HepG2 (cell line): ENCODE measurements around the gene UTP25. TPM values are rescaled to one million over a fixed set of nuclear protein-coding genes. Genes with fewer than 3 reads are reported as not detected.

Experiments
- GABPA ChIP-seq, 2 experiments: IDR thresholded peaks; 2 replicates each; pipeline ENCODE4 v1.6.1; 2011 to 2016; ENCODE audit warnings: low read depth in 2 of 2, low read length in 1 of 2, missing biosample characterization in 1 of 2, missing genetic modification characterization in 1 of 2
- GPBP1L1 ChIP-seq: sonication (generic); formaldehyde crosslinking; IDR thresholded peaks from 2 replicates; pipeline ENCODE4 v1.5.0; 2020; ENCODE audit warnings: mild to moderate bottlenecking, missing genetic modification reagents
- IRF2 ChIP-seq: IDR thresholded peaks from 2 replicates; pipeline ENCODE4 v1.6.1; 2018; ENCODE audit warnings: missing genetic modification reagents, missing compliant biosample characterization
- PAX8 ChIP-seq: sonication (generic); formaldehyde crosslinking; IDR thresholded peaks from 2 replicates; pipeline ENCODE4 v1.8.0; 2022; ENCODE audit warnings: mild to moderate bottlenecking, missing genetic modification reagents, borderline replicate concordance
- PAXIP1 ChIP-seq: sonication (generic); formaldehyde crosslinking; conservative IDR thresholded peaks from 2 replicates; pipeline ENCODE4 v1.4.0; 2020; ENCODE audit warnings: mild to moderate bottlenecking, missing genetic modification reagents, moderate library complexity
- RELA ChIP-seq: sonication (generic); formaldehyde crosslinking; IDR thresholded peaks from 2 replicates; pipeline ENCODE4 v1.4.0; 2020; ENCODE audit warnings: missing genetic modification reagents
- REPIN1 ChIP-seq: sonication (generic); formaldehyde crosslinking; IDR thresholded peaks from 2 replicates; pipeline ENCODE4 v1.8.0; 2022; ENCODE audit warnings: missing genetic modification reagents, low read depth, mild to moderate bottlenecking, borderline replicate concordance
- RERE ChIP-seq: IDR thresholded peaks from 2 replicates; pipeline ENCODE4 v1.6.1; 2016; ENCODE audit warnings: low read depth, missing genetic modification reagents, missing compliant biosample characterization
- REXO4 ChIP-seq: sonication (generic); formaldehyde crosslinking; IDR thresholded peaks from 2 replicates; pipeline ENCODE4 v1.8.0; 2022; ENCODE audit warnings: missing genetic modification reagents, mild to moderate bottlenecking, borderline replicate concordance
- TAF1 ChIP-seq: sonication (generic); formaldehyde crosslinking; IDR thresholded peaks from 2 replicates; pipeline ENCODE4 v1.4.0; 2020; ENCODE audit warnings: missing genetic modification reagents
- YY1 ChIP-seq: IDR thresholded peaks from 2 replicates; pipeline ENCODE4 v1.6.1; 2011; ENCODE audit warnings: low read length, low read depth, moderate library complexity, mild to moderate bottlenecking; ENCODE audit not compliant: insufficient read depth, insufficient replicate concordance
- ZFP36L2 ChIP-seq: sonication (generic); formaldehyde crosslinking; IDR thresholded peaks from 2 replicates; pipeline ENCODE4 v1.4.0; 2020; ENCODE audit warnings: missing genetic modification reagents
- ZNF160 ChIP-seq: sonication (generic); formaldehyde crosslinking; IDR thresholded peaks from 2 replicates; pipeline ENCODE4 v1.8.0; 2022; ENCODE audit warnings: mild to moderate bottlenecking, inconsistent platforms, missing genetic modification reagents
- ZNF543 ChIP-seq: sonication (generic); formaldehyde crosslinking; IDR thresholded peaks from 2 replicates; pipeline ENCODE4 v1.4.0; 2020; ENCODE audit warnings: mild to moderate bottlenecking, missing genetic modification reagents
- ZNF598 ChIP-seq: sonication (generic); formaldehyde crosslinking; IDR thresholded peaks from 2 replicates; pipeline ENCODE4 v1.5.1; 2020; ENCODE audit warnings: mild to moderate bottlenecking, missing genetic modification reagents, borderline replicate concordance
- ZNF605 ChIP-seq: sonication (generic); formaldehyde crosslinking; IDR thresholded peaks from 2 replicates; pipeline ENCODE4 v1.8.0; 2022; ENCODE audit warnings: mild to moderate bottlenecking, missing genetic modification reagents
- ZNF691 ChIP-seq: sonication (generic); formaldehyde crosslinking; IDR thresholded peaks from 2 replicates; pipeline ENCODE4 v1.4.0; 2020; ENCODE audit warnings: missing genetic modification reagents, low read depth, mild to moderate bottlenecking, borderline replicate concordance
- polyA plus RNA-seq, 8 experiments: library from polyadenylated mRNA; depleted of rRNA in 3 of 8; stranded (reverse) in 7 of 8; unstranded in 1 of 8; fragments of >200 nt; fragmentation: Illumina TruSeq in 4 of 8; extraction: Trizol in 4 of 8; gene quantifications; 2 replicates each; pipeline versions ENCODE4 v1.2.1 to v1.2.3, GENCODE V29; 2011 to 2016; ENCODE audit warnings: low read depth in 4 of 8, missing spikeins in 1 of 8, mixed read lengths in 1 of 8; ENCODE audit not compliant: insufficient read depth in 1 of 8
- total RNA-seq, 5 experiments: library from RNA; depleted of rRNA; stranded (reverse); fragments of >200 nt; fragmentation: Illumina TruSeq; extraction: Trizol; gene quantifications; 2 replicates each; pipeline ENCODE4 v1.2.3, GENCODE V29; 2016; ENCODE audit warnings: low read depth in 1 of 5

UTP25 gene
- total and polyA plus RNA-seq, 2 of the 13 experiments (the other 11 are each of a cell fraction or from before 2014, with no cell fraction given), result 4.8 to 5.7 TPM

- peak; percentile 79 for TF ChIP-seq GABPA (IDR thresholded peaks at IDR 0.05; ENCODE audit: low read depth, low read length)
- TF ChIP-seq GABPA (CRISPR knock-in tag; IDR thresholded peaks at IDR 0.05; ENCODE audit: low read depth), result peak; percentile 97
- peak; percentile 68; the same call in 1 of the 2 replicates for TF ChIP-seq ZNF598
- no peak for TF ChIP-seq ZFP36L2 (CRISPR knock-in tag)
- TF ChIP-seq PAXIP1 (CRISPR knock-in tag), result peak; percentile 37; the same call in 1 of the 2 replicates
- TF ChIP-seq ZNF691 (CRISPR knock-in tag), result no peak; the same call in 1 of the 2 replicates
- TF ChIP-seq ZNF160 (CRISPR knock-in tag), result no peak
- TF ChIP-seq REXO4 (CRISPR knock-in tag), result no peak
- no peak for TF ChIP-seq RELA (CRISPR knock-in tag)
- no peak for TF ChIP-seq RERE (CRISPR knock-in tag)
- no peak for TF ChIP-seq PAX8
- TF ChIP-seq YY1, result peak; percentile 25
- no peak for TF ChIP-seq ZNF543
- TF ChIP-seq GPBP1L1 (CRISPR knock-in tag), result no peak
- TF ChIP-seq REPIN1 (CRISPR knock-in tag), result peak; percentile 67; the same call in 1 of the 2 replicates
- peak; percentile 63; the same call in 1 of the 2 replicates for TF ChIP-seq TAF1 (CRISPR knock-in tag)
- TF ChIP-seq ZNF605 (CRISPR knock-in tag), result no peak
- peak; percentile 92; the same call in 1 of the 2 replicates for TF ChIP-seq IRF2 (CRISPR knock-in tag)
These were observed at the start of gene UTP25 (continued) for GRCh38 chr1:209827384-209828262.
